GM12864 (cell line): Measurements from ENCODE around the gene INHA.
A peak's percentile ranks its signal among the peaks of the same experiment; 100 is the strongest.

Experiments used
- DNase-seq: peaks from one replicate; pipeline ENCODE4 v3.0.0-alpha.2; 2011; ENCODE audit warnings: low read depth
- H3K4me3 ChIP-seq: 2 replicates; pipeline ENCODE4 v1.5.1; 2011; ENCODE audit warnings: mild to moderate bottlenecking, low read depth, low read length, control low read depth
- CTCF ChIP-seq: IDR thresholded peaks from 2 replicates; pipeline ENCODE4 v1.5.1; 2011; ENCODE audit warnings: low read depth, mild to moderate bottlenecking, moderate library complexity, low read length, control low read depth, inconsistent platforms; ENCODE audit errors: missing control alignments

The INHA gene

GRCh38 chr2:219547621-219548020 is 24.5 kb upstream of the INHA start:
- no peak for TF ChIP-seq CTCF

GRCh38 chr2:219548990-219549389 is 23.1 kb upstream of the INHA start:
- no peak for DNase-seq
- H3K4me3 ChIP-seq = no peak overlapping the region
- no peak for TF ChIP-seq CTCF

More at GRCh38 chr2:219547621-219548020, 24.5 kb upstream of the INHA start:
- H3K4me3 ChIP-seq = no peak overlapping the region
- no peak for DNase-seq

GRCh38 chr2:219549619-219550018 is 22.5 kb upstream of the INHA start:
- no peak for DNase-seq
- no peak for TF ChIP-seq CTCF
- no peak overlapping the region for H3K4me3 ChIP-seq

- no peak for DNase-seq
- TF ChIP-seq CTCF = no peak
- peak overlapping the region; percentile 65 for H3K4me3 ChIP-seq
Observed at GRCh38 chr2:219551441-219552381, 20.4 kb upstream of the INHA start.

- no peak for DNase-seq
- TF ChIP-seq CTCF = no peak
- peak overlapping the region; percentile 65 for H3K4me3 ChIP-seq
Observed at GRCh38 chr2:219552382-219553167, 19.5 kb upstream of the INHA start.

GRCh38 chr2:219553168-219553417 is 19.0 kb upstream of the INHA start:
- H3K4me3 ChIP-seq = no peak overlapping the region
- TF ChIP-seq CTCF = no peak
- no peak for DNase-seq
